Osteoblast (primary cell): ENCODE measurements around the gene ARHGAP44. TPM values are rescaled to one million over a fixed set of nuclear protein-coding genes. Genes with fewer than 3 reads are reported as not detected.

ENCODE experiments used
- DNase-seq: peaks from one replicate; pipeline ENCODE4 v3.0.0; 2011; ENCODE audit warnings: low spot score, mixed read lengths; ENCODE audit not compliant: insufficient read length; ENCODE audit errors: missing footprints
- H2AFZ ChIP-seq: 2 replicates; pipeline ENCODE4 v1.6.0; 2011; ENCODE audit warnings: mild to moderate bottlenecking, low read length
- H3K27ac ChIP-seq: 2 replicates; pipeline ENCODE4 v1.5.1; 2011; ENCODE audit warnings: mild to moderate bottlenecking, low read depth, low read length, moderate library complexity
- H3K27me3 ChIP-seq: 2 replicates; pipeline ENCODE4 v1.6.0; 2012; ENCODE audit warnings: mild to moderate bottlenecking, control low read depth, inconsistent platforms, low read length, moderate library complexity; ENCODE audit not compliant: insufficient read depth
- H3K36me3 ChIP-seq: 2 replicates; pipeline ENCODE4 v1.5.1; 2011; ENCODE audit warnings: mild to moderate bottlenecking, low read length, control low read depth, moderate library complexity; ENCODE audit not compliant: insufficient read depth
- H3K4me1 ChIP-seq: 2 replicates; pipeline ENCODE4 v1.5.1; 2011; ENCODE audit warnings: mild to moderate bottlenecking, low read length, control low read depth, moderate library complexity; ENCODE audit not compliant: insufficient read depth
- H3K4me2 ChIP-seq: 2 replicates; pipeline ENCODE4 v1.6.0; 2011; ENCODE audit warnings: mild to moderate bottlenecking, low read length; ENCODE audit not compliant: insufficient read depth
- H3K4me3 ChIP-seq: fragments of 200-600 bp; sonication (generic); 3 replicates; pipeline ENCODE4 v1.5.1; 2012; ENCODE audit warnings: mild to moderate bottlenecking, low read length, inconsistent platforms; ENCODE audit not compliant: insufficient read depth
- H3K79me2 ChIP-seq: 2 replicates; pipeline ENCODE4 v1.6.0; 2012; ENCODE audit warnings: mild to moderate bottlenecking, low read length, control low read depth, inconsistent platforms; ENCODE audit not compliant: insufficient read depth
- H3K9me3 ChIP-seq: 2 replicates; pipeline ENCODE4 v1.5.1; 2011; ENCODE audit warnings: low read depth, low read length, control low read depth
- H4K20me1 ChIP-seq: 2 replicates; pipeline ENCODE4 v1.6.0; 2012; ENCODE audit warnings: mild to moderate bottlenecking, low read length, control low read depth; ENCODE audit not compliant: insufficient read depth
- CTCF ChIP-seq: IDR thresholded peaks from 2 replicates; pipeline ENCODE4 v1.5.1; 2011; ENCODE audit warnings: mild to moderate bottlenecking, low read depth, low read length, moderate library complexity; ENCODE audit errors: extremely low read depth
- total RNA-seq: library from RNA; depleted of rRNA; stranded (reverse); fragments of >200 nt; gene quantifications from 2 replicates; pipeline ENCODE4 v1.2.3, GENCODE V29; 2012

Gene ARHGAP44
- total RNA-seq, 1 donor: 4.3 TPM

DNA sequence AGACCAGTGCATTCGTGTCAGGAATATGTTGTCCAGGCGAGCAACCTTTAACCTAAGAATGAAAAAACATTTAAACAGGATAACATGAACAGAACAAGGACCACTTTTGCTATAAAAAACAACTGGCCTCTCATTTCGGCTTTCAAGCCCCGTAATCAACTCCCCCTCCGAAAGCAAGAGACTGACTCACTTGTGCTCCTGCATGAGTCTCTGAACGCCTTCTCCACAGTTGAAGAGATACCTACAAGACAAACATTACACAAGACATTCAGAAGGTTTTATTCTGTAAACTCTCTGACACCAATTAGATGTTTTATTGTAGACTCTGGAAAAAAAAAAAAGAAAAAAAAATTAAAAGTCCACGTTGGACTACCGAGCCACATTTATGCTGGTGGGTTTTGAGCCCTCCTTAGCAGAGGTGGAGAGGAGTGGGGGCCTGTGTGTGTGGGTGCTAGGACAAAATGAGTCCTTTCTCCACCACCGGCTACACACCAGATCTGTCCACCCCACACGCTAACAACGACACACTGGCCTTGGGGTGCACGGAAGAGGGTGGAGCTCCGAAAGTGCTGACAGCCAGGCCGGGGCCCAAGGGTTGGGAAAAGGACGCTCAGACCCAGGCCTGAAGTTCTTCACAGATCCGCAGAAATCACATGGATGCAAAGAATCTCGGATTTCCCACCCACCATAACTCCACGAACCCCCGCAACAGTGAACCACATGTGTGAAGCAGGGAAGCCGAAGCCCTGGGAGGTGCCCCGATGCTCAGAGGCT, 227.8 kb downstream of the ARHGAP44 start:
- Histone ChIP-seq H3K4me2 (peak overlapping the region; percentile 90), H3K4me3 (peak overlapping the region; percentile 79), H3K79me2 (peaks cover 30% of the 10 kb centered on the region), H3K4me1 (peaks cover 12% of the 10 kb centered on the region), H3K27me3 (no peaks in the 10 kb centered on the region), H3K36me3 (peaks cover 40% of the 10 kb centered on the region), H2AFZ (peak overlapping the region; percentile 86), H3K27ac (peak overlapping the region; percentile 87), H3K9me3 (no peaks in the 10 kb centered on the region), H4K20me1 (no peaks in the 10 kb centered on the region)
- TF ChIP-seq CTCF: no peak
- peak; percentile 80 for DNase-seq

GRCh38 chr17:13017655-13018459, 228.6 kb downstream of the ARHGAP44 start, which contains the start of gene ELAC2:
Gene ELAC2 (minus strand): TSS chr17:13018027. CDS start chr17:13017947, 80 bp downstream.
- peak; percentile 99 for DNase-seq
- H4K20me1 ChIP-seq: no peaks in the 10 kb centered on the region
- peaks cover 32% of the 10 kb centered on the region for H3K36me3 ChIP-seq
- H3K27ac ChIP-seq: peak within 1 kb of the TSS; percentile 87
- peak within 1 kb of the TSS; percentile 90 for H3K4me2 ChIP-seq
- TF ChIP-seq CTCF: no peak
- peaks cover 30% of the 10 kb centered on the region for H3K79me2 ChIP-seq
- no peaks in the 10 kb centered on the region for H3K27me3 ChIP-seq
- peak within 1 kb of the TSS; percentile 94 for H2AFZ ChIP-seq
- peaks cover 12% of the 10 kb centered on the region for H3K4me1 ChIP-seq
- no peaks in the 10 kb centered on the region for H3K9me3 ChIP-seq
- H3K4me3 ChIP-seq: peak within 1 kb of the TSS; percentile 79

DNA sequence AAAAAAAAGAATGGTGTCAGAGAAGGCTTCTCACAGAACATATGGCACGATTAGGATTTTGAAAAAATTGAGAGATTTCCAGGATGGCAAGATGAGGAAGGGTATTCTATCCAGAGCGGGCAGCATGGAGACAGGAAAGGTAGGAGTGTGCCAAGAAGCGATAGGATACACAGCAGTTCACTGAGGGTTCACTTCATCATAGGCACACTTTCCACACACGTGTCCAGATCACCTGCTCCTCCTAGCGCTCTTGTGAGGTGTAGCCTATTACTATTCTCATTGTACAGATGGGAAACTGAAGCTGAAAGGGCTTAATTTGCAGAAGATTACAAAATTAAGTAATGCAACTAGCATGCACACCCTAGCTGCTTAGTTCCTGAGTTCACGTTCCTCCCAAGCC, 234.7 kb downstream of the ARHGAP44 start:
- Histone ChIP-seq H3K4me2 (peak overlapping the region; percentile 4), H3K9me3 (no peaks in the 10 kb centered on the region), H3K36me3 (no peaks in the 10 kb centered on the region), H3K79me2 (no peaks in the 10 kb centered on the region), H3K4me3 (no peak overlapping the region), H3K27me3 (no peaks in the 10 kb centered on the region), H3K27ac (no peak overlapping the region), H4K20me1 (no peaks in the 10 kb centered on the region), H2AFZ (no peak overlapping the region), H3K4me1 (peaks cover under 1% of the 10 kb centered on the region)
- no peak for TF ChIP-seq CTCF
- no peak for DNase-seq
